Gastrocnemius medialis (tissue), 4 donors: ENCODE data around the gene ATP5F1D. TPM values are rescaled to one million over a fixed set of nuclear protein-coding genes. Genes with fewer than 3 reads are reported as not detected.

ENCODE experiments used
- ATAC-seq, 2 donors: fragments of 150-250 bp; one replicate each; pipeline ENCODE4 v1.9.1; 2016
- DNase-seq, 2 donors: peaks; one replicate each; pipeline ENCODE4 v3.0.0-alpha.2; 2019
- H3K27ac ChIP-seq, 4 donors: fragments of 200-600 bp; sonication (generic); 1 replicate in 1 of 4; 2 replicates in 3 of 4; pipeline ENCODE4 v1.5.1; 2016 to 2018; ENCODE audit warnings: mild to moderate bottlenecking in 2 of 4, moderate library complexity in 1 of 4
- H3K27me3 ChIP-seq, 3 donors: fragments of 200-600 bp; sonication (generic) in 2 of 3; 1 replicate in 1 of 3; 2 replicates in 2 of 3; pipeline versions ENCODE4 v1.5.1 to v1.6.0; 2016 to 2019; ENCODE audit warnings: mild to moderate bottlenecking in 1 of 3, moderate library complexity in 1 of 3
- H3K36me3 ChIP-seq, 2 donors: fragments of 200-600 bp; sonication (generic) in 1 of 2; one replicate each; pipeline ENCODE4 v1.5.1; 2017 to 2018
- H3K4me1 ChIP-seq, 2 donors: fragments of 200-600 bp; sonication (generic) in 1 of 2; one replicate each; pipeline ENCODE4 v1.5.1; 2016 to 2017; ENCODE audit warnings: mild to moderate bottlenecking in 2 of 2
- H3K4me3 ChIP-seq, 4 donors: fragments of 200-600 bp; sonication (generic) in 3 of 4; 1 replicate in 1 of 4; 2 replicates in 3 of 4; pipeline ENCODE4 v1.5.1; 2016 to 2019; ENCODE audit warnings: mild to moderate bottlenecking in 2 of 4
- H3K9me3 ChIP-seq, 3 donors: fragments of 200-600 bp; sonication (generic) in 2 of 3; 1 replicate in 1 of 3; 2 replicates in 2 of 3; pipeline ENCODE4 v1.5.1; 2016 to 2019
- POLR2A ChIP-seq, 2 donors: fragments of 450-650 bp; IDR thresholded peaks; one replicate each; pipeline ENCODE4 v1.6.1; 2017; ENCODE audit warnings: antibody characterized with exemption in 2 of 2, mild to moderate bottlenecking in 2 of 2, moderate library complexity in 2 of 2
- in situ Hi-C, 4 donors: fragments of 200-750 bp; cut with MboI; loops; one replicate each; pipeline versions ENCODE4 v1.15.0 to v1.8.0; 2017; ENCODE audit warnings: low sequenced_read_pairs in 4 of 4
- intact Hi-C: fragments of 100-400 bp; cut with DNase I; formaldehyde crosslinking; loops from one replicate; pipeline ENCODE4 v1.15.1; 2023; ENCODE audit warnings: low total_unique reads
- total RNA-seq, 4 donors: library from RNA; depleted of rRNA; stranded (reverse); fragments of >200 nt; gene quantifications; one replicate each; pipeline versions ENCODE4 v1.1.0 to v1.2.3, GENCODE V29; 2016
- TF ChIP-seq, protein P1 (sequence below), 5 experiments: fragments of 450-650 bp in 3 of 5; fragments of 200-600 bp in 2 of 5; sonication (generic) in 2 of 5; IDR thresholded peaks in 4 of 5; conservative IDR thresholded peaks in 1 of 5; 1 replicate in 4 of 5; 2 replicates in 1 of 5; pipeline ENCODE4 v1.5.1; 2016 to 2019; ENCODE audit warnings: antibody characterized with exemption in 5 of 5, mild to moderate bottlenecking in 3 of 5, moderate library complexity in 3 of 5

Gene ATP5F1D
- total RNA-seq, 4 donors from 2014 or later: 189 to 442 (median 273) TPM

DNA sequence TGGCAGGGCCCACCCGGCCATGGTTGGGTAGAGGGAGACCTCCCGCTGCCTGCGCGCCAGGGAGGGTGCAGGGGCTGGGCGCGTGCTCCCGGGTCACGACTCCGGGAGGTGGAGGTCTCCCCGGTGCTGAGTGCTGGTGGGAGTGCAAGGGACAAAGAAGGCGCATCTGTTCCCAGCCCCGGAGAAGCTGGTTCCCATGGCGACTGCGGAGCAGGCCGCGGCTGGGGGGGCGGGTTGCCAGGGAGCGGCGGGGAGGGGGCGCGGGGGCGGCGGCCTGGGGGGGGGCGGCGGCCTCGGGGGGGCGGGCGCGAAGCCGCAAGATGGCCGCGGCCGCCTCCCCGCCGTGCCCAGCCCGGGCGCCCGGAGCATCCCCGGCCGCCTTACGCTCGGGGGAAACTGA is 5.0 kb upstream of the ATP5F1D start:
- no peak for DNase-seq
- no peak overlapping the region for H3K27ac ChIP-seq
- no peaks in the 10 kb centered on the region for H3K36me3 ChIP-seq
- peaks cover 12 to 26% of the 10 kb centered on the region in 2 donors for H3K4me1 ChIP-seq
- peak overlapping the region in 3 of 4 donors; percentile 54 to 58 (median 54) for H3K4me3 ChIP-seq
- in situ Hi-C loops (no loop called here), intact Hi-C loops (no loop called here)
- no peak for TF ChIP-seq POLR2A (IDR thresholded peaks at IDR 0.05)
- TF ChIP-seq, protein P1, sequence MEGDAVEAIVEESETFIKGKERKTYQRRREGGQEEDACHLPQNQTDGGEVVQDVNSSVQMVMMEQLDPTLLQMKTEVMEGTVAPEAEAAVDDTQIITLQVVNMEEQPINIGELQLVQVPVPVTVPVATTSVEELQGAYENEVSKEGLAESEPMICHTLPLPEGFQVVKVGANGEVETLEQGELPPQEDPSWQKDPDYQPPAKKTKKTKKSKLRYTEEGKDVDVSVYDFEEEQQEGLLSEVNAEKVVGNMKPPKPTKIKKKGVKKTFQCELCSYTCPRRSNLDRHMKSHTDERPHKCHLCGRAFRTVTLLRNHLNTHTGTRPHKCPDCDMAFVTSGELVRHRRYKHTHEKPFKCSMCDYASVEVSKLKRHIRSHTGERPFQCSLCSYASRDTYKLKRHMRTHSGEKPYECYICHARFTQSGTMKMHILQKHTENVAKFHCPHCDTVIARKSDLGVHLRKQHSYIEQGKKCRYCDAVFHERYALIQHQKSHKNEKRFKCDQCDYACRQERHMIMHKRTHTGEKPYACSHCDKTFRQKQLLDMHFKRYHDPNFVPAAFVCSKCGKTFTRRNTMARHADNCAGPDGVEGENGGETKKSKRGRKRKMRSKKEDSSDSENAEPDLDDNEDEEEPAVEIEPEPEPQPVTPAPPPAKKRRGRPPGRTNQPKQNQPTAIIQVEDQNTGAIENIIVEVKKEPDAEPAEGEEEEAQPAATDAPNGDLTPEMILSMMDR (IDR thresholded peaks at IDR 0.05 in 4 of 5, conservative IDR thresholded peaks at IDR 0.05 in 1 of 5): no peak
- H3K9me3 ChIP-seq: no peaks in the 10 kb centered on the region
- no peak for ATAC-seq
- H3K27me3 ChIP-seq: peaks cover 4 to 6% (median 5%) of the 10 kb centered on the region in 3 donors

DNA sequence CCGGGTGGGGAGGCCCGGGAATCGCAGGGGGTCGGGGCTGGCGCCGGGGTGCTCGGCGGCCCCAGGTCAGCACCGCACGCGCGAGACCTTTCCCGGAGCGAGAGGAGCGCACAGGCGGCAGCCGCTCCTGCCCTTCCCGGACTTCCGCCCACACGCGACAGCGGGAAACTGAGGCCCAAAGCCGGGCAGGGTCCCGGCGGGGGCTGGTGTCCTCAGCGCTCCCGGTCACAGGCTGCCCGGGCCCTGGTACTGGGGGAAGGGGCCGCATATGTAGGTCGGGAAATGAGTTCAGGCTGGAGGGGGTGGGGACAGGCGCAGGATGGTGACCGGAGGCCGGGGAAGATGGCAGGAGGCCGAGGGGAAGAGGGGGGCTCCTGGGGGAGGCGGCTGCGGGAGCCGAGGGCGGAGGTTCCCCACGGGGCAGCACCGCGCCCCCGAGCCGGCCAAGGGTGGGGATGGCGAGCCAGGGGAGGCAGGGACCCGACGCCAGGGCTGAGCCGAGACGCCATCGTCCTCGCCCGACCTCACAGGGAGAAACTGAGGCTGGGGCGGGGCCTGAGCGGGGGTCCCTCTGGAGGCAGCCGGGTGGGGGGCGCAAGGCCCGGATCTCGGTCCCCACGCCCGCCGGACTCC is 4.4 kb upstream of the ATP5F1D start:
- intact Hi-C loops (no loop called here), in situ Hi-C loops (no loop called here)
- Histone ChIP-seq H3K4me3 (peak overlapping the region; percentile 52 to 58 (median 54)), H3K27me3 (peaks cover 4 to 6% (median 5%) of the 10 kb centered on the region in 3 donors), H3K4me1 (peaks cover 12 to 27% of the 10 kb centered on the region in 2 donors), H3K9me3 (no peaks in the 10 kb centered on the region), H3K27ac (peak overlapping the region in 1 of 4 donors; percentile 38), H3K36me3 (no peaks in the 10 kb centered on the region)
- TF ChIP-seq POLR2A (IDR thresholded peaks at IDR 0.05): no peak
- TF ChIP-seq, protein P1 (IDR thresholded peaks at IDR 0.05 in 4 of 5, conservative IDR thresholded peaks at IDR 0.05 in 1 of 5): no peak
- DNase-seq: no peak
- ATAC-seq: no peak

DNA sequence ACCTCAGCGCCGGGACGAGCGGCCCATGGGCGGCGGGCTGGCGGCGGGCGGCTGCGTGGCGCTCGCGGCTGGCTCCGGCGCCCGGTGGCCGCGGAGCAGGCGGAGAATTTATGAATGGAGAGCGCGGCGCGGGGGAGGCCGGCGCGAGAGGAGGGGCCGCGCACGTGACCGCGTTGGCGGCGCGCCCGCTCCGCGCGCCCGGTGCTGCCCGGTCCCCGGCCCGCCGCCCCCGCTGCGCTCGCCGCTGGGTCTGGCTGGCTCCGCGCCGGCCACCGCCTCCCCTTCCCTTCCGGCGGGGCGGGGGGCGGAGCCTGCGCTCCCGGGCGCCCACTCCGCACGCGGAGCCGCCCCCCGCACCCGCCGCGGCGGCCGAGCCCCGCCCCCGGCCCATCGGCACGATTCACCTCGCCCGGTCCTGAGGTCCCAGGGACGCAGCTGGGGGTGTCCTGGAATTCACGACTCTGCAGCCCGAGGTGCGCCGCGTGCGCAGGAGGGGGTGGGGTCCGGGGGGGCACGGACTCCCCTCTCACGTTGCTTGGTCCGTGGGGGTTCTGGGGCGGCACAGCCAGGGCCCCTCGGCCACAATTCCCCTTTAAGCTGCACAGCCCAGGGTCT is 3.7 kb upstream of the ATP5F1D start, which contains the start of gene CBARP:
CBARP (minus strand) TSS at position 252 of the 615 bp plus-strand sequence. CDS start 1,905 bp downstream, outside the sequence.
- DNase-seq: no peak

DNA sequence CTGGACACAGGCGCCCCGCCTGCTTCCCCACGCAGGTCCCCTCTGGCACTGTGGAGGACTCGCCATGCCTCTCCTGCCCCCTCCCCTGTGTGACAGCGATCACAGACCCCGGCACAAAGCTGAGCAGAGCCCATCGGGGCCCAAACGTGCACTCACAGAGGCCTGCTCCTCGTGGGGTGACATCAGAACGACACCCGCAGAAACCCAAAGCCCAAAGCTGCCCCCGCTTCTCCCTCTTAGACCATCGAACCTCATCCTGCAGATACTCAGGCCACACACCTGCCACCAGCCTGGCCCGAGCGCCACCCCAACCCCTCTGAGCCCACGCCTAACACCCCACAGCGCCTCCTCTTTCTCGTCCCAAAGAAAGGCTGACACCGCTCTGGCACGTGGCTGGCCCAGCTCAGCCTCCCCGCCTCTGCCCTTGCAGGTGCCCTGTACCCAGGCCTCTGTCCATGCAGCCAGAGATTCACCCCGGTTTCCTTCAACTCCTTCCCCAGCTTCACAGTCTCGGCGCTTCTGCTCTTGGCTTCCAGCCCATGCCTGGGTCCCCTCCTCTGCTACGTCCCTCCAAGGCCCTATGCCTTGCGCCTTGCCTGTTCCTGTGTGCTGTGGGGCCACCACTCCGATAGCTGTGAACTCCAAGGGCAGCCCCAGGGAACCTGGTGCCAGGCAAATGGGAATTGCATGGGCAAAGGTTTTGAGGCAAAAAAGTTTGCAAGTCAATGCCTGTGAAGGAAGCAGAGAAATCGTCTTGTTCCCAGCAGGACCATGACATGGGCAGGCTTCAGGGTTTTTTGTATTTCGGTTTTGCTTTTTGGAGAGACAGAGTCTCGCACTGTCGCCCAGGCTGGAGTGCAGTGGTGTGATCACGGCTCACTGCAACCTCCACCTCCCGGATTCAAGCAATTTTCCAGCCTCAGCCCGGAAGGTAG is 2.9 kb upstream of the ATP5F1D start:
- Histone ChIP-seq H3K27me3 (peaks cover 4 to 6% (median 5%) of the 10 kb centered on the region in 3 donors), H3K36me3 (no peaks in the 10 kb centered on the region), H3K9me3 (no peaks in the 10 kb centered on the region), H3K4me3 (peak overlapping the region; percentile 1 to 50 (median 31)), H3K27ac (peak overlapping the region; percentile 93 to 100 (median 97)), H3K4me1 (peaks cover 27 to 42% of the 10 kb centered on the region in 2 donors)
- ATAC-seq: no peak
- no peak for DNase-seq
- in situ Hi-C loops: no loop called here
- intact Hi-C loops: no loop called here
- no peak for TF ChIP-seq POLR2A (IDR thresholded peaks at IDR 0.05)
- TF ChIP-seq, protein P1 (IDR thresholded peaks at IDR 0.05 in 4 of 5, conservative IDR thresholded peaks at IDR 0.05 in 1 of 5): no peak

More for the DNA sequence above, 3.7 kb upstream of the ATP5F1D start, which contains the start of gene CBARP:
- no peaks in the 10 kb centered on the region for H3K9me3 ChIP-seq
- H3K27me3 ChIP-seq: peaks cover 4 to 6% (median 5%) of the 10 kb centered on the region in 3 donors
- peak within 1 kb of the TSS; percentile 93 to 100 (median 97) for H3K27ac ChIP-seq
- peaks cover 20 to 34% of the 10 kb centered on the region in 2 donors for H3K4me1 ChIP-seq
- in situ Hi-C loops (no loop called here), intact Hi-C loops (no loop called here)
- peak within 1 kb of the TSS; percentile 52 to 58 (median 54) for H3K4me3 ChIP-seq
- no peaks in the 10 kb centered on the region for H3K36me3 ChIP-seq
- ATAC-seq: no peak
- TF ChIP-seq POLR2A (IDR thresholded peaks at IDR 0.05): peak; percentile 33 to 47
- TF ChIP-seq, protein P1 (IDR thresholded peaks at IDR 0.05 in 4 of 5, conservative IDR thresholded peaks at IDR 0.05 in 1 of 5): no peak
